NCI-H2029 (cell line): ENCODE data around the gene EIF6.
"Not testable (repeated sequence)": the region's sequence is repeated elsewhere in the genome, so short reads cannot be mapped to it uniquely, and the experiment has no call there.

Source experiments
- DNase-seq: peaks from one replicate; lab custom pipeline; 2025; lab: John Stamatoyannopoulos, UW

The EIF6 gene

GRCh38 chr20:35254448-35254999 is 30.0 kb downstream of the EIF6 start:
- DNase-seq = no peak

DNA sequence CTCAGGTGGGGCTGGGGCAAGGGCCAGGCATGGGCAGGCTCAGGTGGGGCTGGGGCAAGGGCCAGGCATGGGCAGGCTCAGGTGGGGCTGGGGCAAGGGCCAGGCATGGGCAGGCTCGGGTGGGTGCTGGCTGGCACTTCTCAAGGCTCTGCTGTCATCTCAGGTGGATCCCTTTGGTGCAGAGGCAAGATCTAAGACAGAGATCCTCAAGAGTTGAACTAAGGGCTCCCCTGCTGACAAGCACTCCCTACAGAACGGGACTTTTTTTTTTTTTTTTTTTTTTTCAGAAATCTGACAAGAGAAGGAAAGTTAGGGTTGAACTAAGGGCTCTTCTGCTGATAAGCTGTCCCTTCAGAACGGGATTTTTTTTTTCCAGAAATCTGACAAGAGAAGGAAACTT is 31.6 kb downstream of the EIF6 start:
- no peak for DNase-seq

DNA sequence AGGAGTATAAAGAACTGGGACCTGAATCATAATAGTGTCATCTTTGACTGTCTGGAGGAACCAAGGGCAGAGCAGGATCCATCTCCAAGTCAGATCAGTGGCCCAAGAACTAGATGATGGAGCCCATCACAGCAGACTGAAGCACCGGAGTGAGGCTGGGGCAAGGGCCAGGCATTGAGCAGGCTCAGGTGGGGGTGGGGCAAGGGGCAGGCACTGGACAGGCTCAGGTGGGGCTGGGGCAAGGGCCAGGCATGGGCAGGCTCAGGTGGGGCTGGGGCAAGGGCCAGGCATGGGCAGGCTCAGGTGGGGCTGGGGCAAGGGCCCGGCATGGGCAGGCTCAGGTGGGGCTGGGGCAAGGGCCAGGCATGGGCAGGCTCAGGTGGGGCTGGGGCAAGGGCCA is 32.0 kb downstream of the EIF6 start:
- not testable (repeated sequence) for DNase-seq

GRCh38 chr20:35252037-35252461 is 32.5 kb downstream of the EIF6 start:
- no peak for DNase-seq

GRCh38 chr20:35251613-35251940 is 33.0 kb downstream of the EIF6 start:
- DNase-seq = no peak

DNA sequence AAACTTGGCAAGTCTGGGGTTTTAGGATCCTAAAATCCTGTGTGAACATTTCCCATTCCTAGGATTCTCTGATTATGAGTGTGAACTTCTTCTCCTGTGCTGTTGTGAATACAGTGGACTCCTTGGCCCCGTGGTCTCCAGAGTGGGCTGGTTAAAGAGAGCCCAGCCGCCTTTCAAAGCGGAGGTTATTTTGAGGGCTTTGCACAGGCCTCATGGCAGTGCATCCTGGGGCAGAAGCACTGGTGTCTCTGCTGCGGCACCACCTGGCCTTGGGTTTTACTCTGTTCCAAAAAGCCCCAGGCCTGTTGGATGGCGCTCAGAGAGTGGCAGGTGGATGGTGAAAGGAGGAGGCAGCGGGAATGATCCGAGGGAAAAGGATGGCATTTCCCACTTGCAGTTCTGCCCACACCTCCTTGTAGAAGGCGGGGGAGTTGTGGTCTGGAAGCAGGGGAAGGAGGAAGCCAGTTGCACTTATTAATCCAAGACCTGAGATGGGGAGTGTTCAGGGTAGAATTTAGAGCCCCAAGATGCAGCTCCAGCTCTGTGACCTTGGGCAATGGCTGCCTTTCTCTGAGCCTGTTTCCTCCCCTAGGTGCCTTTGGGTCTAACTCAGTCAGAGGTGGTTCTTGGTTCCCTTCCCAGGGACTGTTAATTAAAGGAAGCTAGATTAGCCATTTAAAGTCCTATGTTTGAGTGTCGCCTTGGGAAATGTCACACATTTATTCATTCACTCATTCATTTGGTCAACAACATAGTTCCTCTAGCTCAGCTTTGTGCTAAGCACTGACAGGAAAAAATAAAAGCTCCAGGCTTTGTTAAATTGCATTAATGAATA is 35.7 kb downstream of the EIF6 start:
- no peak for DNase-seq

GRCh38 chr20:35246723-35247122 is 37.8 kb downstream of the EIF6 start:
- DNase-seq = no peak

- DNase-seq = no peak
Measured at GRCh38 chr20:35243986-35244385, 40.6 kb downstream of the EIF6 start.

- no peak for DNase-seq
Measured at GRCh38 chr20:35243317-35243716, 41.3 kb downstream of the EIF6 start.

DNA sequence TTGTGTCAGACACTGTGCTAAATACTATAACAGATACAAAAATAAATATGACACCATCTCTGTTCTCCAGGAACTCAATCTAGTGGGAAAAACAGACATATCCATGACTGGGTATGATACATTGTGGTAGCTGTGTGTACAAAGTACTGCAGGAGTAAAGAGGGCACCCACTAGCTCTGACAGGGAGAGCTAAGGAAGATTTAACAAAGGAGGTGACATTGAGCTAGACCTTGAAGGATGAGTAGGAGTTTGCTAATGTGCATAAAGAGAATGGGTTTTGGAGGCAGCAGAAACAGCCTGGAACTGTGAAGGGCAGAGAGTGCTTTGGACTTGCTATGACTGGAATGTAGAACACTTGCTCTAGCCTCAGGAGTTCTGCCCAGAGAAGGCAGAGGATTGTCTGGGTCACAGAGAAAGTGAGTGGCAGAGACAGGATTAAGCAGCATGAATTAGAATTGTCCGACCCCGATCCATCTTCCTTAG is 43.7 kb downstream of the EIF6 start:
- no peak for DNase-seq

DNA sequence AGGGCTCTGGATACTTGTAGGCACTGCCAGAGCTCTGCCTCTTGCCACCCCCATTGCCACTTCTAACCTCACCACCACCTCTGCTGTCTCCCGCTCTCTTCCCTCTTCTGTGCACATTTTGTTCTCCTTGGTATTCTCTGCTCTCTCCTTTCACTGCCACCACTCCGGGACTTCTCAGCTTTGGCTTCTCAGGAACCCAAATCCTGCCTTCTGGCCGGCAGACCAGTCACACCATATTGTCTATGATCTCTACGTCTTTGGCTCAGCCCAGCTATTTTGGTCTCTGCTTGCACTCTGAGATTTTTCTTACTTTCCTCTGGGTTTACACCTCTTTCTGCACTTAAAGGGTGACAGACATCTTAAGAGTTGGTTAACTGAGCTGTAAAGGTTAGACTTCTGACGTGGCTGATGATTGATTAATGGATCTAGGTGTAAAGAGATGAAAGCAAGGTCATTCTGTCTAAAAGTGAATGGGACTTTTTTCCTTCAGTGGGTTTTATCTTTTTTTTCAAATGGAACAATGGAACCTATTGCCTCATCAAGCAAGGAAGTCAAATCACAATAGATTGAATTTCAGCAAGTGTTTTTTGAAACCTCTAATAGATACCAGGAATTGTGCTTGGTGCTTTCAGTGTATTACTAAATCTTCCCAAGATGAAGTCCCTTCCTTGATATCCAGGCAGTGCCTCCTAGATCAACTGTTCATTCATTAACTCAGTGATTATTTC is 44.3 kb downstream of the EIF6 start:
- DNase-seq = no peak

GRCh38 chr20:35238735-35239134 is 45.8 kb downstream of the EIF6 start:
- no peak for DNase-seq

GRCh38 chr20:35238170-35238569 is 46.4 kb downstream of the EIF6 start:
- DNase-seq = no peak

- no peak for DNase-seq
Measured at GRCh38 chr20:35237486-35237885, 47.1 kb downstream of the EIF6 start.

GRCh38 chr20:35235881-35236280 is 48.7 kb downstream of the EIF6 start:
- DNase-seq = peak; percentile 78

- DNase-seq = peak; percentile 23
Measured at GRCh38 chr20:35232575-35232974, 52.0 kb downstream of the EIF6 start.
